Fibroblast of mammary gland (primary cell): Measurements from ENCODE around the gene KIAA1958.
A peak's percentile ranks its signal among the peaks of the same experiment; 100 is the strongest.

Experiments
- DNase-seq: peaks from one replicate; pipeline ENCODE4 v3.0.0-alpha.2; 2010; ENCODE audit warnings: low read depth
- H3K4me3 ChIP-seq: 2 replicates; pipeline ENCODE4 v1.5.1; 2011; ENCODE audit warnings: low read depth, mild to moderate bottlenecking, low read length, moderate library complexity; ENCODE audit not compliant: control insufficient read depth
- CTCF ChIP-seq: conservative IDR thresholded peaks from 2 replicates; pipeline ENCODE4 v1.5.1; 2011; ENCODE audit warnings: low read depth, low read length, inconsistent platforms; ENCODE audit not compliant: control insufficient read depth, insufficient read depth

KIAA1958 gene

GRCh38 chr9:112569186-112569585 is 82.6 kb downstream of the KIAA1958 start:
- DNase-seq: peak; percentile 94
- TF ChIP-seq CTCF: no peak
- H3K4me3 ChIP-seq: no peak overlapping the region

- DNase-seq: peak; percentile 7
- no peak overlapping the region for H3K4me3 ChIP-seq
- no peak for TF ChIP-seq CTCF
Observed at GRCh38 chr9:112570671-112571167, 84.1 kb downstream of the KIAA1958 start.

GRCh38 chr9:112571624-112572355 is 85.2 kb downstream of the KIAA1958 start:
- no peak for DNase-seq
- no peak overlapping the region for H3K4me3 ChIP-seq
- TF ChIP-seq CTCF: no peak

- no peak overlapping the region for H3K4me3 ChIP-seq
- no peak for TF ChIP-seq CTCF
- no peak for DNase-seq
Observed at GRCh38 chr9:112572416-112572815, 85.8 kb downstream of the KIAA1958 start.

GRCh38 chr9:112574008-112574407 is 87.4 kb downstream of the KIAA1958 start:
- no peak for TF ChIP-seq CTCF
- no peak overlapping the region for H3K4me3 ChIP-seq
- DNase-seq: no peak

- H3K4me3 ChIP-seq: no peak overlapping the region
- no peak for DNase-seq
- TF ChIP-seq CTCF: no peak
Observed at GRCh38 chr9:112575107-112575506, 88.5 kb downstream of the KIAA1958 start.
